Liver (tissue), 3 donors: ENCODE results near the gene SHLD1.

Experiments
- ATF3 ChIP-seq: IDR thresholded peaks from 2 replicates; pipeline ENCODE4 v1.6.1; 2016; ENCODE audit warnings: antibody characterized with exemption
- CTCF ChIP-seq: fragments of 150-350 bp; IDR thresholded peaks from 2 replicates; pipeline ENCODE4 v1.5.1; 2017; ENCODE audit warnings: improper control_type of control experiment, low read depth, low read length; ENCODE audit not compliant: missing input control
- FOXA1 ChIP-seq: IDR thresholded peaks from 2 replicates; pipeline ENCODE4 v1.6.1; 2016; ENCODE audit warnings: antibody characterized with exemption
- HNF4G ChIP-seq: IDR thresholded peaks from 2 replicates; pipeline ENCODE4 v1.6.1; 2016; ENCODE audit warnings: antibody characterized with exemption
- JUND ChIP-seq, 2 donors: IDR thresholded peaks; 2 replicates each; pipeline ENCODE4 v1.6.1; 2016; ENCODE audit warnings: antibody characterized with exemption in 2 of 2
- RAD21 ChIP-seq, 2 donors: IDR thresholded peaks; 2 replicates each; pipeline ENCODE4 v1.6.1; 2016; ENCODE audit warnings: antibody characterized with exemption in 2 of 2, mild to moderate bottlenecking in 2 of 2
- SP1 ChIP-seq: IDR thresholded peaks from 2 replicates; pipeline ENCODE4 v1.6.1; 2018; ENCODE audit warnings: antibody characterized with exemption, mild to moderate bottlenecking
- TAF1 ChIP-seq: conservative IDR thresholded peaks from 2 replicates; pipeline ENCODE4 v1.6.1; 2016; ENCODE audit warnings: antibody characterized with exemption, mild to moderate bottlenecking
- TF ChIP-seq, protein P1 (sequence below): IDR thresholded peaks from 2 replicates; pipeline ENCODE4 v1.6.1; 2016; ENCODE audit warnings: antibody characterized with exemption
- TF ChIP-seq, protein P2 (sequence below): IDR thresholded peaks from 2 replicates; pipeline ENCODE4 v1.6.1; 2016; ENCODE audit warnings: antibody characterized with exemption
- donor health status: healthy.
- donor health status: healthy.

DNA sequence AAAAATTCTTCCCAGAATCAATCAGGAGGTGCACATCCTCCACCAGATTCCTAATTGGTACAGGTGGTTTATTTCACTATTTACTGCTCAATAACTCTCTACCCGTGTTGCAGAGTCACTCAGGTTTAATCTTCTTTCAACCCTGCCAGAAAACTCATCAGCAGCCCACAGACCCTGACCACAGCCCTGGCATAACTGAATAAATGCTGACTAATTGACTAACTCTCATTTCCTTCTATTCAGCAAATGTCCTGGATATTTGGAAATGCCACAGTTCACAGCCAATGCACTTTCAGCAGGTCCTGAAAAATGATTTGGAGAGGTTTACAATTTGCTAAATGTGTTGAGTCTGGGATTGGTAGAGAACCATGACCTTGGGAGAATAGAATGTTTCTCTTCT is 137.8 kb downstream of the SHLD1 start:
- TF ChIP-seq CTCF, result no peak
- no peak for TF ChIP-seq FOXA1
- TF ChIP-seq SP1, result no peak
- TF ChIP-seq, protein P1, sequence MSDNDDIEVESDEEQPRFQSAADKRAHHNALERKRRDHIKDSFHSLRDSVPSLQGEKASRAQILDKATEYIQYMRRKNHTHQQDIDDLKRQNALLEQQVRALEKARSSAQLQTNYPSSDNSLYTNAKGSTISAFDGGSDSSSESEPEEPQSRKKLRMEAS, result no peak
- TF ChIP-seq HNF4G, result no peak
- no peak for TF ChIP-seq TAF1
- no peak for TF ChIP-seq RAD21 (IDR thresholded peaks at IDR 0.05)
- no peak for TF ChIP-seq ATF3
- TF ChIP-seq, protein P2, sequence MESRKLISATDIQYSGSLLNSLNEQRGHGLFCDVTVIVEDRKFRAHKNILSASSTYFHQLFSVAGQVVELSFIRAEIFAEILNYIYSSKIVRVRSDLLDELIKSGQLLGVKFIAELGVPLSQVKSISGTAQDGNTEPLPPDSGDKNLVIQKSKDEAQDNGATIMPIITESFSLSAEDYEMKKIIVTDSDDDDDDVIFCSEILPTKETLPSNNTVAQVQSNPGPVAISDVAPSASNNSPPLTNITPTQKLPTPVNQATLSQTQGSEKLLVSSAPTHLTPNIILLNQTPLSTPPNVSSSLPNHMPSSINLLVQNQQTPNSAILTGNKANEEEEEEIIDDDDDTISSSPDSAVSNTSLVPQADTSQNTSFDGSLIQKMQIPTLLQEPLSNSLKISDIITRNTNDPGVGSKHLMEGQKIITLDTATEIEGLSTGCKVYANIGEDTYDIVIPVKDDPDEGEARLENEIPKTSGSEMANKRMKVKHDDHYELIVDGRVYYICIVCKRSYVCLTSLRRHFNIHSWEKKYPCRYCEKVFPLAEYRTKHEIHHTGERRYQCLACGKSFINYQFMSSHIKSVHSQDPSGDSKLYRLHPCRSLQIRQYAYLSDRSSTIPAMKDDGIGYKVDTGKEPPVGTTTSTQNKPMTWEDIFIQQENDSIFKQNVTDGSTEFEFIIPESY, result no peak
- no peak for TF ChIP-seq JUND (IDR thresholded peaks at IDR 0.05)
